ENCODE results near the gene RPRD2. TPM values are rescaled to one million over a fixed set of nuclear protein-coding genes. Genes with fewer than 3 reads are reported as not detected.

RPRD2 gene
- total and polyA plus RNA-seq, 7 donors, result 4.2 to 26.7 (median 16.2) TPM

- intact Hi-C loops (cut with DNase I), result loop anchor here (5.0 kb wide), 2 partner anchors 48 to 153 kb away; partner anchors contain the start of gene RPRD2
- Histone ChIP-seq H3K27ac (peak within 1 kb of the TSS; percentile 87 to 94 (median 92)), H3K4me1 (peaks cover 0 to 26% (median 21%) of the 10 kb centered on the region in 4 donors), H3K4me3 (peak within 1 kb of the TSS; percentile 46 to 63 (median 56)), H3K9me3 (no peaks in the 10 kb centered on the region), H3K27me3 (no peaks in the 10 kb centered on the region), H3K36me3 (no peaks in the 10 kb centered on the region)
- DNase-seq, result peak; percentile 99
- no peak for TF ChIP-seq EP300 (IDR thresholded peaks at IDR 0.05)
- peak; percentile 25 to 71 (median 69) for TF ChIP-seq POLR2AphosphoS5 (IDR thresholded peaks at IDR 0.05)
- TF ChIP-seq POLR2A (IDR thresholded peaks at IDR 0.05), result peak in 1 of 2 donors; percentile 32
- whole genome bisulfite sequencing, 2 donors, result 0% methylated on average over 54 of the region's 54 CpGs
These were observed 151.5 kb downstream of the RPRD2 start, which contains the start of gene FALEC for GRCh38 chr1:150515328-150516049. FALEC (plus strand) TSS chr1:150515752.

- H3K27ac ChIP-seq, result peak overlapping the region; percentile 87 to 94 (median 92)
- TF ChIP-seq POLR2A (IDR thresholded peaks at IDR 0.05) (no peak), POLR2AphosphoS5 (IDR thresholded peaks at IDR 0.05) (no peak), EP300 (IDR thresholded peaks at IDR 0.05) (no peak), CTCF (IDR thresholded peaks at IDR 0.05) (no peak)
These were observed 152.2 kb downstream of the RPRD2 start for GRCh38 chr1:150516050-150516591.

GRCh38 chr1:150516616-150517015 lies 152.7 kb downstream of the RPRD2 start:
- DNase-seq, result no peak
- 10 to 37% methylated on average over 4 of the region's 4 CpGs for WGBS, 2 donors
- no peaks in the 10 kb centered on the region for H3K27me3 ChIP-seq
- no peaks in the 10 kb centered on the region for H3K36me3 ChIP-seq
- no peak for TF ChIP-seq EP300 (IDR thresholded peaks at IDR 0.05)
- TF ChIP-seq CTCF (IDR thresholded peaks at IDR 0.05), result no peak
- TF ChIP-seq POLR2AphosphoS5 (IDR thresholded peaks at IDR 0.05), result no peak
- no peak for TF ChIP-seq POLR2A (IDR thresholded peaks at IDR 0.05)
- H3K4me1 ChIP-seq, result peaks cover 0 to 26% (median 21%) of the 10 kb centered on the region in 4 donors
- no peaks in the 10 kb centered on the region for H3K9me3 ChIP-seq
- H3K27ac ChIP-seq, result peak overlapping the region; percentile 87 to 94 (median 92)
- peak overlapping the region in 3 of 4 donors; percentile 54 to 63 (median 59) for H3K4me3 ChIP-seq
- intact Hi-C loops (cut with DNase I), result loop anchor here (5.0 kb wide), 2 partner anchors 49 to 154 kb away; partner anchors contain the start of gene RPRD2

More at GRCh38 chr1:150516050-150516591, 152.2 kb downstream of the RPRD2 start:
- H3K27me3 ChIP-seq, result no peaks in the 10 kb centered on the region
- intact Hi-C loops (cut with DNase I), result loop anchor here (5.0 kb wide), 2 partner anchors 49 to 154 kb away; partner anchors contain the start of gene RPRD2
- DNase-seq, result no peak
- H3K4me1 ChIP-seq, result peaks cover 0 to 26% (median 21%) of the 10 kb centered on the region in 4 donors
- no peaks in the 10 kb centered on the region for H3K9me3 ChIP-seq
- peak overlapping the region; percentile 46 to 63 (median 56) for H3K4me3 ChIP-seq
- WGBS, 2 donors, result 1 to 2% methylated on average over 19 of the region's 19 CpGs
- no peaks in the 10 kb centered on the region for H3K36me3 ChIP-seq

- Histone ChIP-seq H3K4me3 (no peak overlapping the region), H3K27ac (no peak overlapping the region), H3K4me1 (peaks cover 0 to 10% (median 8%) of the 10 kb centered on the region in 4 donors), H3K9me3 (no peaks in the 10 kb centered on the region), H3K27me3 (no peaks in the 10 kb centered on the region), H3K36me3 (no peaks in the 10 kb centered on the region)
- intact Hi-C loops (cut with DNase I), result no loop called here
- 49 to 67% methylated on average over 1 of the region's 1 CpG for WGBS, 2 donors
- DNase-seq, result no peak
- TF ChIP-seq CTCF (IDR thresholded peaks at IDR 0.05) (no peak), EP300 (IDR thresholded peaks at IDR 0.05) (no peak)
These were observed 157.4 kb downstream of the RPRD2 start for GRCh38 chr1:150521196-150521968.

Measured in sigmoid colon (tissue), 7 donors.